OCI-M2 (cell line): ENCODE results near the gene SLIT1.

Source experiments
- DNase-seq: peaks from one replicate; lab custom pipeline; 2025; ENCODE audit not compliant: unreplicated experiment; lab: John Stamatoyannopoulos, UW

The SLIT1 gene

DNA sequence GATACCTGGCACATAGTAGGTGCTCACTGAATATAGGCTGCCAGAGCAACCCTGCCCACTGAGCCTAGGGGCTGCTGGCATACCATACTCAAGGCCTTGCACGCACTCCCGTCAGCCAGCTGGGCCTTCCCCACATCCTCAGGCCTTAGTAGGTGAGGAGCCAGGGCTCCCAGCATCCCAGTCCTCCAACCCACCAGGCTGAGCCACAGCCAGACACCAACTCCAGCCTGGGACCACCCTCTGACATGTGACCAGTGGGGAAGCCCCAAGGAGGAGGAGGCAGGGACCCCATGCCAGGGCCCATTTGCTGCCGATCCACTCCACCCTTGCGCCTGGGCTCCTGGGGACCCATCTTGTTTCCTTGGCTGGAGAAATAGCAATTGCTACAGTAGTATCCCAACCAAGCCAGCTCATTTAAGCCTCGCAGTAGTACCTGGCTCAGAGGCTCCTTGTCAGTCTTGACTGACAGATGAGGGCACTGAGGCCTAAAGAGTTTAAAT, 11.4 kb downstream of the SLIT1 start:
- DNase-seq, result no peak

DNA sequence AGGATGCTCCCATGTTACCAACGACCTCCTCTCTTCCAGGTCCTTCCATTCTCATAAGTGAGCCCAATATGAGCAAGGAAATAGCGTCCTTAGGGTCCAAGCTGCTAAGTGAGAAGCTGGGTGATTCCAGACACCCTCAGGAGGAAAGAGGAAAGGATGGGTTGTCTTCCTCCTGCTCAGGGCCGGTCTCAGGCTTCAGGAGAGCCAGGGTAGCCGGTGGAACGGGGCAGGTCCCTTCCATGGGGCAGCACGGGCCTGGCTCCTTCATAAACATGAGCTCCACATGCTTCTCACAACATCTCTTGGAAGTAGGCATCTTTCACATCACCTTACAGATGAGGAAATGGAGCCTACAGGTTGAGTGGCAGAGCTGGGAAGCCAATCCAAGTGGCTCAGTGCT, 12.7 kb downstream of the SLIT1 start:
- no peak for DNase-seq

DNA sequence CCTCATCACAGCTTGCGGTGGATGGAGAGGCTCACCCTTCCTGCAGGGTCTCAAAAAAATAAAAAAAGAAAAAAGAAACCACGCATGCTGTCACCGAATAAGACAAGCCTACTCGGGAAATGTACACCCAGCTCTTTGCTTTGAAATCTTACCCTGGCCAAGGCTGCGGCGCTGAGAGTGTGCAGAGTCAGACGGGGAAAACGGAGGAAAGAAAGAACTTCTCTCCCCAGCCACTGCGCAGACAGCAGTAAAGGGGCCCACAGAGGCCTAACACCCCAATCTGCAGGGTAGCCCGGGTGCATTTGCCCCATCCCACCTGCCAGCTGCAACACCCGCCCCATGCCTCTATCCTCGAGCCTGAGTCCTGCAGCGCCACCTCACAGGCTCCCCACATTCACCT, 14.8 kb downstream of the SLIT1 start:
- no peak for DNase-seq

DNA sequence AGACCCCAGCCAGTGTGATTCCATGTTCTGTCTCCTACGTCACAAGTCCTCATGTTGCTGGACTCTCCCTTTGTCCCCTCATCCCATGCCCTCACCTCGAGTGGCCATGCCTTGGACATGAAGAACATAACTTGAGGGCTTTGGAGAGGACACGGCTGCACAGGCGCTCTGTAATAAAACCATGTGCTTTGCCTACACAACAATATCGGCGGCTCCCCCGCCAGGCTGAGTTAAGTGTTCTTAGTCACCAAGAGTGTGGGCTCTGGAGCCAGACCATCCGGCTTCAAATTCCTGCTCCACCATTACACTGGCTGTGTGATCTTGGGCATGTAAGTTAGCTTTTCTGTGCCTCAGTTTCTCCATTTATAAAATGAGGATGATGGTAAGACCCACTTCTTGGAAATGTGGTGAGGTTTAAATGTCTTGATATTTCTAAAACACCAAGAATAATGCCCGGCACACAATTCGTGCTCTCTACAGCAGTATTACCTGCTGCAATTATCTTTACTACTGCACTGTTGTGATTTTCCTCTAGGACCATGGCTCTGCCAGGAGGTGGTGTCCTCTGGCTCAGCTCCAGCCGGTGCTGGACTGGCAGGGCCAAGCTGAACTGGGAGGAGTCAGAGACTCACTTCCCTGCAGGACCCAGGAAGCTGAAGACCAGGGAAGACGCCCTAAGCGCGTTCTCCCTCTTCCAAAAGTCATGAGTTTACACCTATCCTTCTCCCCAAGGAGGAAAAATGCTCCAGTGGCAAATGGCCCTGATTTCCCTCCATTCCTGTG, 15.7 kb downstream of the SLIT1 start:
- no peak for DNase-seq

DNA sequence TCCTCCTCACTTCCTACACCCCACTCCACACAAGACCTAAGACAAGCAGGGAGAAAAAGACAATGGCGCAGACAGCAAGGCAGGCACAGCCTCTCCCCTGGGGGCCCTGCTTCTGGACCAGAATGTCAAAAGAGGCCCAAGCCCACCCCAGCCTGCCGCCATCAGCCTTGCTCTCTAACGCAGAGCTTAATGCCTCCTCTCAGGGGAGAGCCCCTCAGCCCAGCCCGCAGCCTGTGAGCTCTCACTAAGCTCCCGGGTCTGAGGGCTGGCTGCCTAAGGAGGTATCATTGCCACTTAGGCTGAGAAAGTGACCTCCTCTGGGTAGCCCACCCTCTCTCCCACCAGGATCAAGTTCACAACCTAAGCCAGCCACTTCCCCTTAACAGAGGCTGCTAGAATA, 16.7 kb downstream of the SLIT1 start:
- no peak for DNase-seq

DNA sequence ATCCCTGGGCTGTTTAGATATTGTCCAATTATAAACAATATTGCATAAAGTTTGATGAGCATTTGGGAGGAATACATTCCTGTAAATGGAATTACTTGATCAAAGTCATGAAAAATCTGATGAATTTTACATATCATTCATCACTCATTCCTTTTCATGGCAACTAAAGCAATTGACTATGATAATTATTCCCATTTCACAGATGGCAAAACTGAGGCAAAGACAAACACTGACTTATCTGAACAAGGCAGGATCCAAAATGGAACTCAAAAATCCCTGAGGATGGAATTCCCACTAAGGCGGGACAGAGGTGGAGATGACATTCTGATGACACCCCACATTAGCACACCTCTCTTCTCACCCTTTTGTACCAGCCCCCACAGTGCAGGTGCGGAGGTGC, 17.1 kb downstream of the SLIT1 start:
- no peak for DNase-seq

DNA sequence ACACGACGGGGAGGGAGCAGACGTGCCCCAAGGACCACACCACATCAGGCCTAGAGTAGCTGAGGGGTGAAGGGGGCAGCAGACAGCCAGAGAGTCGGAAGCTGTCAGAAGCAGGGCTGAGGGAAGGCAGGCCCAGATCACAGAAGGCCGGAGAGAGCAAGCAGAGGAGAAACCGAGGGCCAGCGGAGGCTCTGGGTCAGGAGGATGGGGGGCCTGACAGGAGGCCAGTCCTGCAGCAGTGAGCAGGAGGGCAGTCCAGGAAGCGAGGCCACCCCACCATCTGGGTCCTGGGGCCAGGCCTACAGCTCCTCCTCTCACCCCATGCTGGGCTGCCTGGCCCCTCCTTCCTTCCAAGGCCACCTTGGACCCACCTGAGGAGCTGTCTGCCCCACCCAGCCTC, 20.3 kb downstream of the SLIT1 start:
- no peak for DNase-seq

DNA sequence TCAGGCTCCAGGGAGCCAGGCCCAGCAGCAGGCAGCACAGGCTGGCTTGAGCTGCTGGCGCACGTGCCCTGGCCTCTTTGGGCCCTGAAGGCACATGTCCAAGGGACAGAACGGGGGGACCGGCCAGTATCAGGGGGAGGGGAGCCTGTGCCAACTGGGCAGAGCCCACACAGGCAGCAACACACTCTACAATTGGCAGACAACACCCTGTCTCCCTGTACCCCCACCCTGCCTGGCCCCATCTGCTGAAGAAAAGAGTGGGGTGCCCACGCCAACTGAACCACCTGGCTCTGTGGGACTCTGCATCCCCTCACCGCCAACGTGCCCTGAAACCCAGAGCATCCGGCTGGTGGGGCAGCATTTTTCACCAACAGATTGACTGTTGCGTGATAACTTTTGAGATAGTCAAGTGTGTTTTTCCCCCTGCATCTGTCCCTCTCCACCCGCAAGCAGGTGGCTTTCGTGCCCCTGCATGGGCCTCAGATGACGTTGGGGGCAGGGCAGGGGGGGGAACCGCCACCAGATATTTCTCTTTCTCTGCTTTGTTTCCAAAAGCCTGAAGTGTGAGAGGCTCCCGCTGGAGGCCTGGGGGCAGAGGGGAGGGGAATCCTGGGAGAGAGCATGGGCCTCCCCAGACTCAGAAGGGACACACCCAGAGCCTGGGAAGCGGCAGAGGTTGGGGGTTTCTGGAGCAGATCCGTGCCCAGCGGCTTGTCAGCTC, 21.8 kb downstream of the SLIT1 start:
- DNase-seq, result no peak

DNA sequence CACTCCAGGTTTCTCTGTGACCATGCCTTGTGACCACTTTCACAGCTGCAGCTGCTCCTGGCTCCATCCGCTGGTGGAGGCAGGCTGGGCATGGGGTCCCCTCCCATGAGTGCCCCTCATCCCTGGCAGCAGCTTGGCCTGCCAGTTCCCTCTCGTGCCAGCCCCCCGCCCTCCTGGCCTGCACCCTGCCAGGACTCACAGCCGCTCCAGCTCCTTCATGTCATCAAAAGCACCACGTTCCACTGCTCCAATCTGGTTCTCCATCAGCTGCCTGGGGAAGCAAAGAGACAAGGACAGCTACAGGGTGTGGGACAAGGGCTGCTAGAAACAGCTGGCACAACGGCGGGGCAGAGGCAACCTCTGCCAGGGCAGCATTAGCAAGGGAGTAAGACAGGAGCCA, 22.6 kb downstream of the SLIT1 start:
- no peak for DNase-seq

DNA sequence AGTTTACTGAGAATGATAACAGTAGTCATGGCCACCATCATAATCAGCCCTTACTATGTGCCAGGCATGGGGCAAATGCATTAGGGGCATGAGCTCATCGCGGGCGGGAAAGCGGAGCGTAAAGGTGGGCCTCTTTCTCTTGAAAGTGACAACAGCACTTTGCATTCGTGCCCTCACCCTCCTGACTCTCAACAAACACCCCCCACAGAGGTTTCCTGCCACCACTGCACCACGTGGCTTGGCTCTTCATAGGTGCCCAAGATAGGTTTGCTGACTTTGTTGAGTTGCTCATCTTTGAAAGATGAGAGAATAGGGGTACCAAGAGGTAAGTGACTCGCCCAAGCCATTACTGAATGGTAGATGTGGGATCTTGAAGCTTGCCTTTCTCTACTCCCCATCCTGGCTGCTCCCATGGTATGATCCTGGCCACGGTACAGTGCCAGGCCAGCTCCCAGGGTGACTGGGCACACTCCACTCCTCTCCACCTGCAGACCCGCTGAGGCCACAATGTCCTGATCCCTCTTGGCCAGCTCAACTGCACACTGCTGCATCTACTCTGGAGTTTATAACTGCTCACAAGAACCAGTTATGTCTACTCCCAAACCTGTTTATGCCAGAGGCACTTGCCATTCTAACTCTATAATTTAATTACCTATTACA, 26.0 kb downstream of the SLIT1 start:
- DNase-seq, result no peak

DNA sequence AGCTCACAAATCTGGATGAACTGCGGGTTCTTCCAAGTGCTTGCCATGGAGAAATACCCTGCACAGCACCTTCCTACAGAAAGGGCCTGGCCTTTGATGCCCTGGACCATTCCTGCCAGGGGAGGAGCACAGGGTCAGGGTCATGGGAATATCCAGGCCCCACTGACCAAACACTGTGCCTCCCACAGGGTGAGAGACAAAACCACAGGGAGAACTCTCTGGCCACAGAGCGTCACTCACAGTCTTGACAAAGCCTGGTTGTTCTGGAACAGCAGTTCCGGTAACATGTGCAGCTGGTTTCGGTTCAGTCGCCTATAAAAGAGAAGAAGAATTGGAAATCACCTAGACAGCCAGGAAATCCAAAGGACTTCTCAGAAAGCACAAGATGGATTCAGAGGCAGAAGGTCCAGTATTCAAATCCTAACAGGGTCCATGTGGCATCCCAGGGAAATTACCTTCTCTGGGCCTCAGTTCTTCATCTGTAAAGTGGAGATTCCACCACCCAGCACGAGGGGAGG, 28.1 kb downstream of the SLIT1 start:
- no peak for DNase-seq

DNA sequence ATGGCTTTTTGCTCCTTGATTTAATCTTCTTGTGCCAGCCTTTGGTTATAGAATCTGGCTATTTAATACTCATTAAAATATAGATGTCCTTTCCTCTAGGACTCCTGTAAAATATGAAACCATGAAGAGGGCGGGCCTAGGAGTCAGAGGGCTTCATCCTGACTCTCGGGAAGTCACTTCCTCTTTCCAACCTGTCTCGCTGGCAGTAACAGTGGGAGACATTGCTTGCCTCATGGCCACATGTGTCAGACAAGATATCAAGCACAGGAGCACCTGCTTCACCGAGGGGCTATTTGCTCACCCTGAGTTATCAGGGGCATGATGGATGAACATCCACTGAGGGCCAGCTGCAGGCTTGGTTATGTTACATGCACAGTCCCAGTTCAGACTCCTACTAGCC, 31.0 kb downstream of the SLIT1 start:
- DNase-seq, result no peak

DNA sequence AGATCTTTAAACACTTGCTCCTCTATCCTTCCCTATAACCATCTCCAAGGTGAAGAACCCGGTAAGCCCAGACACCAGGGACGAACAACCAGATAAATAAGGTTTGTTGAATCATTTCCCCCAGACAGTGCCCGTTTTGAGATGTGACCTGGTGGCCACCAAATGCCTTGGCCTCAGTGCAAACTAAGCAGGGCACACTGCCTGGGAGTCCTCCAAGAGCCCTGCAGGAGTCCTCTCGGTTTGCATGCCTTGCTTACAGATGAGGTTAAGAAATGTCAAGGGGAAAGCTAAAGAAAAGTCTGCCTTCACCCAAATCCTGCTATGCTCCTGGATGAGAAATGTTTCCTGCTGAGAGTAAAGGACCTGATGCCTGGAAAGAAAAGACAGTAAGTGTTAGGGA, 31.6 kb downstream of the SLIT1 start:
- no peak for DNase-seq

DNA sequence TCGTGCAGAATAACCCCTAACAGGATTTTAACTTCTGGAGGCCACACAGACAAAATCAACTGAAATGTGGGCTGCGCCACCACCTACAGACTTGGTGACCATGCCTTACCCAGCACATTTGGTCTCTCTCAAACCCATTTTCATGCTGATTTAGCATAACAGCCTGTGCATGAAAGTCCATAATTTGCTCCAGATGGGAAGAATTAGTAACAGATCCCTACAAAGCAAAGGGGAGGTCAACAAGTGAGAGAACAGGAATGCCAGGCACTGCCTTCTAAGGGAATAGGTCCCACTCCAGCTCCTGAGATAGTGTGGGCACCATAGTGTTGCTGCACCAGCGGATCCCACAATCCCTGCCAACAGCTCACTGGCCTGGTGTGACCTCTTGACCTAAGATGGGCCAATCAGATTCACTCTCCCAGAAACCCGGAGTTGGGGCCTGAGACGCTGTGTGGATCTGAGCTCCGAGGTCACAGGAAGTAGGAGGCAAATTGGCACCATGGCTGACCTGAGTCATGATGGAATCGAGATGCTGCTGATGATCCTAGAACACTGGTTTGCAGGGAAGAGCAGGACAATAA, 32.4 kb downstream of the SLIT1 start:
- DNase-seq, result no peak

DNA sequence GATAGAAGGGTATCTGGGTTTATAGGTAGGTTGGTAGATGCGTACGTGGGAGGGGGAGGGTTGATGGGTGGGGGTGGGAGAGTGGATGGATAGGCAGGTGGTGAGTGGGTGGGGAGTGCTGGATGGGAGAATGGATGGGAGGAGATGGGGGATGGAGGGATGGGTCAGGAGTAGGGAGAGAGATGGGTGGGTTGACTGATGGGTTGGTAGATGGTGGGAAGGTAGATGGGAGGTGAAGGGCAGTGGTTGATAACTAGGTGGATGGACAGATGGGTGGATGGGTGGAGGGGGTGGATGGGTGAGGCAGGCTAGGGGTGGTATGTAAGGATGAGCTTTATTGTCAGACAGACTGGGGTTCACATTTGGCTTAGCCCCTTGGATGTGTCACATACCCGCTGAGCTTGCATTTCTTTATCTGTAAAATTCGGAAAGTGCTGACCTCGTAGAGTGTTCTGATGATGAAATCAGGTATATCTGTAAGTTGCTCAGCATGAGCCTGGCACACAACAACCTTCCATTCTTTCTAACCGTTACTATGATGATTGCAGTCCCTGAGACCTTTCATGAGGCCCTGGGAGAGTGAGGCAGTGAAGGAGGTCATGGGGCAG, 34.3 kb downstream of the SLIT1 start:
- no peak for DNase-seq

DNA sequence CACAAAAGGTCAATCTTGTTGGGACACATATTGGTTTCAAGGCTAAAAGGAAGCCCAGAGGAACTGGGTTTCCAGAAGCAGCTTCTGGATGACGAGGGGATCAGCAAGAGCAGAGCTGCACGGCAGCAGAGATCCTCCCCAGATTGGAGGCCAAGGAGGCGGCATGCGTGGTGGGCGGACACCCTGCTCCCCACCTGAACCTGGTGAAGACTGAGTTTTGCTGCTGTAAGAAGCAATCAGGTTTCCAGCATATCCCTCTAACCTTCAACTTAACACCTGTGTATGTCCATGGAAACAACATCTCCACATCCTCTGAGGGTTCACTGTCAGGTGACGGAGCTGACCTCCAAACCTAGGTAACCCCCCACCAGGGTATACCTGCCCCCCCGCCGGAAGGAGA, 35.1 kb downstream of the SLIT1 start:
- no peak for DNase-seq

DNA sequence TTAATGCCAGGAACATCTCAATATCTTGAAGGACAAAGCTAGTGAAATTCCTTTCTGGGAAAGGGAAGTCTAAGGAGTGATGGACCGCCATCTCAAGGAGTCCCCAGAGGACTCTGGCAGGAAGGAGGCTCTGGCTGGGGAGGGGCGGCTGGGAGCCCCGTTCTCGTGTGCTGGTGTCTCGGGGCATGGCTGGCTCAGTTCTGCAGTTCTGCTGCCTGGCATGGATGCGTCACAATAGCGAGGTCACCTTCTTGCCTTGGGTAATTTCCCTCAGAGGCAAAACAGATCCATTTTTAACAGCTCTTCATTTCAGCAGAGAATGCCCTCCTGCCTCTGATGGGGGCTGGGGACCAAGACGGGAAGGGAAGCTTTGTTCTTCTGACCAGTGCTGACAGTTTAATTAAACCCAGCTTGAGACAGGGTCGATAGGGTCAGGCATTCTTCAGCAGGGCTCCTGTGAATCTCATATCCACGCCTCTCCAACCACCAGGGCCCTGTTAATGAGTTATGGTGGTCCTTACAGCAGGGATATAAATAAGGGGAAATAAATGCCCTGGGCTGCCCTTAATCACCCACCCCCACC, 35.7 kb downstream of the SLIT1 start:
- no peak for DNase-seq

DNA sequence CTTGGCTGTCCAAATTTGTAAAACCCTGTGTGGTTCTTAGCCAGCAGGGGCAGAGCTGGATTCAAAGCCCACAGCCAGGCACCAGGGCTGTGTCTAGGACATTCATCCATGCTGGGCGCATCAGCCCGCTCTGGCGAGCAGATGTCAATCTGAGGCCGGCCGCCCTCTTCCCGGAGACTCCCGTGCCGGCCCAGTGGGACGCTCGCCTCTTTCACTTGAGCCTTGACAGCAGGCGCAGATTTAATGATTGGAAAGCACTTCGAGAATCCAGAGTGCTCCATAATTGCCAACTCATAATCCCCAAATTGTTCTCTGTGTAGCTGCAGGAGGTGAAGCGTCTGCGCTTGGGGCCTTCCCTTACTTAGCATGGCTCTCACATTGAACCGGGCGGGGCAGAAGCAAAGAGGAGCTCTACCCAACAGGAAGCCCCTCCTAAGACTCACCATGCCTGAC, 36.7 kb downstream of the SLIT1 start:
- DNase-seq, result no peak

DNA sequence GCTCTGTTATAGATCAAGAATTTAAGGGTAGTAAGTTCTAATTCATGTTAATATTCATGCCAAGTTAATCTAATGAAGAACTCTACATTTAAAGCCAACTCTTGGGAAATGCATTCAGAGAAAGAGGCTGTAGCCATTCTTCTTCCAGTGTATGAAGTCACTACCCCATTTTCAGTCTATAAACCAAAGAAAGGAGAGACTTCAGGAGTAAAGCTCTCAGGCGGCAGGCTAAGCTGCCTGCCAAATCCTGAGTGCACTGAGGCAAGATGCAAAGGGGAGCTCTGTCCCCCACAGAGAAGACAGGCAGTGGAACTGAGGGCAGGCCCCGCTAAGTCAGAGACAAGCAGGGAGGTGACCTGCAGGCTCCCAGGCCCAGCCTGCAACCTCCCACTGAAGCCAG, 41.5 kb downstream of the SLIT1 start:
- no peak for DNase-seq

DNA sequence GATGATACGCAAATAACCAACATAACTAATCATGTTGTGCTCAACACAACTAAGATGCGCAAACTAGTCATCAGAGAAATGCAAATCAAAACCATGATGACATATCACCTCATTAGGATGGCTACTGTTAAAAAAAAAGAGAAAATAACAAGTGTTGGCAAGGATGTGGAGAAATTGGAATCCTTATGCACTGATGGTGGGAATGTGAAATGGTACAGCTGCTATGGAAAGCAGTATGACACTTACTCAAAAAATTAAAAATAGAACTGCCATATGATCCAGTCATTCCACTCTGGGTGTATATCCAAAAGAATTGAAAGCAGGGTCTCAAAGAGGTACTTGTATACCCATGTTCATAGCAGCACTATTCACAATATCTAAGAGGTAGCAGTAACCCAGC, 42.9 kb downstream of the SLIT1 start:
- DNase-seq, result no peak
